HG03135 (cell line): ENCODE data around the gene NTN3.
A peak's percentile ranks its signal among the peaks of the same experiment; 100 is the strongest.
"Not testable (repeated sequence)": the region's sequence is repeated elsewhere in the genome, so short reads cannot be mapped to it uniquely, and the experiment has no call there.

Experiments used
- ATAC-seq: cut with Tn5 transposase; IDR thresholded peaks from one replicate; pipeline ENCODE4 v1.9.1; 2021; ENCODE audit warnings: mild to moderate bottlenecking, moderate library complexity; ENCODE audit not compliant: unreplicated experiment

NTN3 gene

DNA sequence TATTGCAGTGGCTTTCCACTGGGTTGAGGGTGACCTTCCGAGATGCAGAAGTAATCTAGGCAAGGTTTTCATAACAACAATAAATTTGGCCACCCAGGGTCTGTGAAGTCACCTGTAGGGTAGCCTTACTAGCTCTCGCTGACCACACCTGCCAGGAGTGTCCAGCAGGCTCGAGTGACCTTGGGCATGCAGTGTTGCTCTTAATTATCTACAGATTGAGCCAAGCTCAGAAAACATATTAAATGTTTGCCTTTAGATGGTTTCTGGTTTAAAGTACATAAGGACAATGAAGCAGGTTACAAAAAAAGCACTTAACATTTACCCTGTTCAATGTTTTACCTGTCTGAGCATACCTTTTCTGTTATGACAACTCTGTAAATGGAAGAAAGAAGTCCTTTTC, 5.6 kb downstream of the NTN3 start:
- ATAC-seq: no peak

DNA sequence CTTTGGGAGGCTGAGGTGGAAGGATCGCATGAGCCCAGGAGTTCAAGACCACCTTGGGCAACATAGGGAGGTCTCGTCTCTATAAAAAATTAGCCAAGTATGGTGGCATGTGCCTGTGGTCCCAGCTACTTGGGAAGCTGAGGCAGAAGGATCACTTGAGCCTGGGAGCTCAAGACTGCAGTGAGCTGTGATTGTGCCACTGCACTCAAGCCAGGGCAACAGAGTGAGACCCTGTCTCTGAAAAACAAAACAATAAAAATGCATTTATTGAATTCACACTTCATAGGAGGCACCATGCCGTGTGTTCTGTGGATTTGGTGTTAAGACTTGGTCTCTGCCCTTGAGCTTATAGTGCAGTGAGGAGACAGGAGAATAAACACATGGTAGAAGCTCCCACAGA, 6.2 kb downstream of the NTN3 start:
- no peak for ATAC-seq

DNA sequence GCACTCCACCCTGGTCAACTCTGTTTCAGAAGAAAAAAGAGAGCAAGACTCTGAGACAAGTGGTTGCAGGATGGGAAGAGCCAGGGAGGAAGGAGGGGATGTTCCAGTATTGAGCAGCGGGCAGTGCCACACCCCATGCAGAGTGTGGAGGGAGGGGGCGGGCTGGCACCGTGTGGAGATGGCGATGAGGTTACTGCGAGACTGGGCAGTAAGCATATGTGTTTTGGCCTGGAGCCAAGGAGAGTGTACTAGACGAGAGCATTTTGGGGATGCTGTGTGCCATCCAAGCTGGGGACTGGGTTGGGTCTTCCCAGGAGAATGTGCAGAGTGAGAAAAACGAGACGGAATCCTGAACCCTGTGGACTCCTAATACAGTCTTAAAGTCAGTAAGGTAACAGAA, 7.2 kb downstream of the NTN3 start:
- ATAC-seq: no peak

GRCh38 chr16:2479996-2480395, 8.9 kb downstream of the NTN3 start:
- not testable (repeated sequence) for ATAC-seq

DNA sequence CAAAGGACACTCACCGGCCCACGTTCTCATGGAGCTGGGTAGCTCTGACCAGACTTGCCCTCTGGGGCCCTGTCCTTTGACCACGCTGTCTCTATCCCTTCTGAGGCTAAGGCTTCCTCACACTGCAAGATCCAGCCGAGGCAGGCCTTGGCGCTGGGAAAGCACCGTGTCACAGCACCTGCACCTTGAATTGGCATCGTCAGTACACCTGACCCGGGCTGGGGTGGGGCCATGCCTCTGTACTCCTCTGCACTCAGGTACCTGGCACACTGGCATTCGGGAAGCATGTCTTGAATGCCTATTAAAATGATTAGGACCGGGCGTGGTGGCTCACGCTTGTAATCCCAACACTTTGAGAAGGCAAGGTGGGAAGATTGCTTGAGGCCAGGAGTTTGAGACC, 9.9 kb downstream of the NTN3 start:
- no peak for ATAC-seq

DNA sequence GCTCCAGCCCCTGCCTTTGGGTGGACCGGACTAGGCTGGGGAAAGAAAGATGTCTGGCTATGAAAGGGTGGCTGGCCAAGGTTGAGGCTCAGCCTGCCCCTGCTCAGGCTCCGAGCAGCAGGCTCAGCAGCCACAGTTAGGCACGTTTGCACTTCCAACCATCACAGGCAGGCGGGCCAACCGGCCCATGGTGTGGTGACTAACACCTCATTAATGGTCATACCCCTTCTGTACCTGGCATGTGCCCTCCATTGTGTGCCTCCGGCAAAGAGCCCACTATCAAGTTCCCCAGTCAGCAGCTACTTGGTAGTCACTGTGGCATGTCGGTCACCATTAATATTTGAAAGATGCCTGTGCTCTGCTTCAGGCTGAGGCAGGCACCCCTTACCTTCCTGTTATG, 10.6 kb downstream of the NTN3 start:
- ATAC-seq: no peak

GRCh38 chr16:2482249-2482648, 11.2 kb downstream of the NTN3 start:
- no peak for ATAC-seq

DNA sequence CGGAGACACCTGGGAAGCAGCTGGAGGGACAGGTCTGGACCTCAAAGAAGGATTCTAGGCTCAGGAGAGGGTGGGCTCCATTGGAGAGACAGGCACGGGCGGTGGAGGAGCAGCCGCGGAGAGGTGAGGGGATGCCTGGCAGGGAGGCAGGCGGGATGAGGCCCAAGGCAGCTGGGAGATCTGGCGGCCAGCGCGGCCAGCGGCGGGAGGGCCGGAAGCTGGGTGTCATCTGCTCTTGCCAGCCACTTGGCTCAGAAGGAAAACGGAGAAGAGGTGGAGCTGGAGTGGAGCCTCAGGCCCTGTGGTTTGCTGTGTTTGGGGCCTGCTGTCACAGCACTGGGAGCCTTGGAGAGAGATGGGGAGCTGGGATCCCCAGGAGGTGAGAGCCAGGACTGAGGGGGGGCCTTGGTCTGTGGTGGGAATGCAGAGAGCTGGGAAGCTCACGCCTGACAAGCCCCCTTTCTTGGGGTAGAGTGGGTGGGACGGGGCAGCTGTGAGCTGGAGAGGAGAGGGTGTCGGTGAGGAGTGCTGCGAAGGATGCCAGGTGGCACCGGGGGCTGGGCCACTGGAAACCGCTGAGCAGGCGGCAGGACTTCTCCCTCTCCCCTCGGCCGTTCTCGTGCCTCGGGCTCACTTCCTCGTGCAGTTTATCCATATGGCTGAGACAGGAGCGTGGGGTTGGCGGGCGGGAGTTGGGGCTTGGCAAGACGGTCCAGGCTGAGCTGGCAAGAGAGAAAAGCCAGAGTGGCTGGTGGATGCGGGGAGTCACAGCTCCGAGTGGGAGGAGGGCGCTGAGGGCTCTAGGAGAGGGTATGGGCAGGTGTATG, 11.8 kb downstream of the NTN3 start:
- no peak for ATAC-seq

DNA sequence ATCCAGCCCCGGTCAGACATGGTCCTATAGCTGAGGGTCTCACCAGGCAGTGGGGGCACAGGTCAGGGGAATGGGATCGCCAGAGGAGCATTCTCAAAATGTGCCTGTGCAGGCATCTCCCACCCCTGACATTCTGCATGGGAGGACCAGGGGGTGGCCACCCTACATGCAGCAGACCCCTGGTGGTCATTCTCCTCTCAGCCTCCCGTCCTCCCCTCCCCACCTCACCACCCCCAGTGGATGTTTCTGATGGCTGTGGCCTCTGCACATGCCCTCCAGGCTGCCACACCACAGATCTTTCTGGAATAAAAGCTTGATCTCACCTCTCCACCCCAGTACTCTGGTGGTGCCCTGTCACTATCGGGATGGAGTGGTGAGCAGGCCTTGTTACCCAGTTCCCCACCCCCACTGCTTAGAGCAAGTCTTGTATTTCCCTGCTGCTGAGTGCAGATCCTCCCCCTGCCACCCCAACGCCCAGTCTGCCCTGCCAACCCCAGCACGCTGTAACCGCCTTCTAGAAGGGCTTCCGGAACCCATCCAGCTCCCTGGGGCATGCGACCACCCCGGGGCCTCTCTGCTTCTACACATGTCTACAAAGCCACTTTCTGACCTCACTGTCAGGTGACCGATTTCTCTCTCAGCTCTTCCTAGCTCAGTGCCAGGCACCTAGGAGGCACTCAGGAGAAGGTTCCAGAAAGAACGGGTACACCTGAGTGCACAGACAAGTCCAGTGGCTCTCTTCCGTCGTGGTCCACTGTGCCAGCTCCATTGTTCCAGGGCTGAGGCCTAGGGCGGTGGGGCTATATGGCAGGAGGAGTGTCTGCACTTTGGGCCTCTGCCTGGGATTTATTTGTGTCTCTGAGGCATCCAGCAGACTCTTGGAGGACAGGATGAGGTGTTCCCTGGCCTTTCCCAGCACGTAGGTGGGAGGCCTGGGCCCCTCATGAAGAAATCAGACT, 13.1 kb downstream of the NTN3 start:
- ATAC-seq: no peak

GRCh38 chr16:2484898-2485508, 13.9 kb downstream of the NTN3 start:
- ATAC-seq: no peak

- no peak for ATAC-seq
Measured at GRCh38 chr16:2485811-2486507, 14.9 kb downstream of the NTN3 start.

GRCh38 chr16:2486645-2487516, 15.8 kb downstream of the NTN3 start:
- peak; percentile 65 for ATAC-seq

GRCh38 chr16:2487517-2487842, 16.4 kb downstream of the NTN3 start:
- ATAC-seq: no peak

- ATAC-seq: no peak
Measured at GRCh38 chr16:2487903-2488531, 16.9 kb downstream of the NTN3 start.

GRCh38 chr16:2489581-2489980, 18.5 kb downstream of the NTN3 start:
- no peak for ATAC-seq

- no peak for ATAC-seq
Measured at GRCh38 chr16:2490190-2491105, 19.4 kb downstream of the NTN3 start.

DNA sequence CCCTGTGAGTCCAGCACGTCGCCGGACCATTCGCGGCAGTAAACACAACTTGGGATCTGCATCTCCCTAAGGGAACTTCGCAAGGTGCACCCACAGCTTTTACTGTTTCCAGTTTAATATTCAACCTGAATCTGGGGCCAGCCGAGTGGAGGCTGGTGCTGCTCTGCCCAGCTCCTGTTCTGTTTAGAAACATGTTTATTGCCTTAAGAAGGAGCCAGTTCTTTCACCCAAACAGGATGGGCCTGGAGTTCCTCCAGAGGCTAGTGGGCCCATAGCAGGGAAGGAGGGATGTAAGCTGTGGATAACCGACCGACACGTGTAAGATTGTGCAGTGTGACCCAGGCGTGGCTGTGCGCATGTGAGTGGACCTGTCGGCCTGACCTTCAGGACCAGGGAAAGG, 21.2 kb downstream of the NTN3 start:
- no peak for ATAC-seq

- ATAC-seq: no peak
Measured at GRCh38 chr16:2493605-2494004, 22.5 kb downstream of the NTN3 start.

GRCh38 chr16:2494616-2495015, 23.5 kb downstream of the NTN3 start:
- no peak for ATAC-seq
